Measurements from ENCODE around the gene POLR2L.

DNA sequence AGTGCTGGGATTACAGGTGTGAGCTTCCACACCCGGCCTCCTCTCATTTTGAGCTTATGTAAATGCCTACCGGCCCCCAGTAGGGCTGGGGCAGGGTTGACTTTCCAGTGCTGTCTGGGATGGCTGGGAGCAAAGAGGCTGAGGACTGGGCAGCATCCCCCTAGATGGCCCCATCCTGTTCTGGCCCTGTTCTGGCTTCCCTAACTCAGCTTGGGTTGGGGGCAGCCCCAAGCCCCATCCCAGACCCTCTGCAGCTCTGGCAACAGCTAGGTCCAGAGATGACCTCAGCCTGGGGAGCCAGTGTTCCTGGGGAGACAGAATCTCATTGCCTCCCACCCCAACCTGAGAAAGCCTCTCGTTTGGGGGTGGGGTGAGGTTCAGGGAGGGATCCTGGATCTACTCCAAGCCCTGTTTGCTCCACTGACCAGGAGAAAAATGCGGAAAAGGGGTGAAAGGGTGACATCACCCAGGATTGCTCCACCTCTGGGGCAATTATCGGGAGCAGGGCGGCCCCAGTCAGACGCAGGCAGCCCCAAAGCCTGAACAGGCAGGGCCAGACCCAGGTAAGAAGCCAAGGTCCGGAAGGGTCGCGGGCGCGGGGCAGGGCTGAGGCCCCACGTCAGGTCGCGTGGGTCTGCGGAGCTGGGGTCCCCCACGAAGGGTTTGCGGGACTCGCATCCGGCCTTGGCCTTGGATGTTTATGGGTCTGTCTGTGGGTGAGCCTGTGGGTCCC, 23.8 kb downstream of the POLR2L start, which contains the start of gene PNPLA2:
- no peak for TF ChIP-seq EP300 (IDR thresholded peaks at IDR 0.05; ENCODE audit: borderline replicate concordance in 1 of 2, low read depth in 1 of 2, low read length in 1 of 2)
- TF ChIP-seq, protein P1, sequence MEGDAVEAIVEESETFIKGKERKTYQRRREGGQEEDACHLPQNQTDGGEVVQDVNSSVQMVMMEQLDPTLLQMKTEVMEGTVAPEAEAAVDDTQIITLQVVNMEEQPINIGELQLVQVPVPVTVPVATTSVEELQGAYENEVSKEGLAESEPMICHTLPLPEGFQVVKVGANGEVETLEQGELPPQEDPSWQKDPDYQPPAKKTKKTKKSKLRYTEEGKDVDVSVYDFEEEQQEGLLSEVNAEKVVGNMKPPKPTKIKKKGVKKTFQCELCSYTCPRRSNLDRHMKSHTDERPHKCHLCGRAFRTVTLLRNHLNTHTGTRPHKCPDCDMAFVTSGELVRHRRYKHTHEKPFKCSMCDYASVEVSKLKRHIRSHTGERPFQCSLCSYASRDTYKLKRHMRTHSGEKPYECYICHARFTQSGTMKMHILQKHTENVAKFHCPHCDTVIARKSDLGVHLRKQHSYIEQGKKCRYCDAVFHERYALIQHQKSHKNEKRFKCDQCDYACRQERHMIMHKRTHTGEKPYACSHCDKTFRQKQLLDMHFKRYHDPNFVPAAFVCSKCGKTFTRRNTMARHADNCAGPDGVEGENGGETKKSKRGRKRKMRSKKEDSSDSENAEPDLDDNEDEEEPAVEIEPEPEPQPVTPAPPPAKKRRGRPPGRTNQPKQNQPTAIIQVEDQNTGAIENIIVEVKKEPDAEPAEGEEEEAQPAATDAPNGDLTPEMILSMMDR (IDR thresholded peaks at IDR 0.05), result no peak

Measured in SK-N-SH (cell line).